Body of pancreas (tissue), 4 donors: ENCODE measurements around the gene CD46. TPM values are rescaled to one million over a fixed set of nuclear protein-coding genes. Genes with fewer than 3 reads are reported as not detected.

Experiments
- ATAC-seq: fragments of 150-250 bp; one replicate; pipeline ENCODE4 v1.9.1; 2016
- DNase-seq, 4 donors: peaks; one replicate each; pipeline ENCODE4 v3.0.0-alpha.2; 2019
- H3K27ac ChIP-seq, 4 donors: fragments of 200-600 bp; sonication (generic); 1 replicate in 3 of 4; 2 replicates in 1 of 4; pipeline versions ENCODE4 v1.5.1 to v1.6.1; 2016 to 2019; ENCODE audit warnings: mild to moderate bottlenecking in 1 of 4, mixed read lengths in 1 of 4, moderate library complexity in 1 of 4
- H3K27me3 ChIP-seq, 2 donors: fragments of 200-600 bp; sonication (generic); one replicate each; pipeline ENCODE4 v1.6.0; 2016; ENCODE audit warnings: mild to moderate bottlenecking in 1 of 2
- H3K36me3 ChIP-seq, 2 donors: fragments of 200-600 bp; sonication (generic); replicated peaks in 1 of 2; 2 replicates each; pipeline ENCODE4 v1.5.1; 2016; ENCODE audit warnings: low read depth in 2 of 2; ENCODE audit not compliant: insufficient read depth in 1 of 2
- H3K4me1 ChIP-seq: fragments of 200-600 bp; sonication (generic); one replicate; pipeline ENCODE4 v1.6.0; 2016
- H3K4me3 ChIP-seq, 2 donors: fragments of 200-600 bp; sonication (generic); 1 replicate in 1 of 2; 2 replicates in 1 of 2; pipeline ENCODE4 v1.5.1; 2016 to 2019
- H3K9me3 ChIP-seq, 3 donors: fragments of 200-600 bp; sonication (generic); 1 replicate in 2 of 3; 2 replicates in 1 of 3; pipeline ENCODE4 v1.5.1; 2016
- CTCF ChIP-seq, 7 experiments: fragments of 450-650 bp in 4 of 7; fragments of 200-600 bp in 3 of 7; sonication (generic) in 3 of 7; IDR thresholded peaks; one replicate each; pipeline ENCODE4 v1.5.1; 2016 to 2019; ENCODE audit warnings: antibody characterized with exemption in 7 of 7
- POLR2A ChIP-seq, 3 donors: fragments of 450-650 bp; IDR thresholded peaks; one replicate each; pipeline ENCODE4 v1.6.1; 2016; ENCODE audit warnings: antibody characterized with exemption in 3 of 3, mild to moderate bottlenecking in 2 of 3
- WGBS, 2 donors: methylation state at CpG; one replicate each; pipeline ENCODE4 v1.1.5; 2017; 5-methylcytosine and 5-hydroxymethylcytosine counted together
- intact Hi-C: fragments of 100-400 bp; cut with DNase I; formaldehyde crosslinking; loops from one replicate; pipeline ENCODE4 v1.15.1; 2023
- total RNA-seq, 2 donors: library from RNA; depleted of rRNA; stranded (reverse); fragments of >200 nt; gene quantifications; one replicate each; pipeline ENCODE4 v1.1.0, GENCODE V29; 2016

Gene CD46
- total RNA-seq, 2 donors from 2014 or later = 162 to 175 TPM

GRCh38 chr1:207828485-207829158 lies 76.8 kb downstream of the CD46 start:
- peaks cover 78% of the 10 kb centered on the region for H3K4me1 ChIP-seq
- WGBS, 2 donors = 48 to 54% methylated on average over 2 of the region's 2 CpGs
- intact Hi-C loops = no loop called here

GRCh38 chr1:207829576-207829975 lies 77.7 kb downstream of the CD46 start:
- Histone ChIP-seq H3K27me3 (no peaks in the 10 kb centered on the region), H3K4me3 (no peak overlapping the region), H3K9me3 (no peaks in the 10 kb centered on the region), H3K36me3 (no peaks in the 10 kb centered on the region), H3K27ac (no peak overlapping the region), H3K4me1 (peaks cover 79% of the 10 kb centered on the region)
- DNase-seq = no peak
- intact Hi-C loops = no loop called here
- TF ChIP-seq POLR2A (IDR thresholded peaks at IDR 0.05) = no peak
- TF ChIP-seq CTCF (IDR thresholded peaks at IDR 0.05) = no peak
- ATAC-seq = no peak

More at GRCh38 chr1:207828485-207829158, 76.8 kb downstream of the CD46 start:
- H3K4me3 ChIP-seq = no peak overlapping the region
- no peaks in the 10 kb centered on the region for H3K36me3 ChIP-seq
- DNase-seq (peak; percentile 75 to 90 (median 82)), ATAC-seq (peak; percentile 49)
- TF ChIP-seq CTCF (IDR thresholded peaks at IDR 0.05) = peak; percentile 57 to 95 (median 89)
- no peak for TF ChIP-seq POLR2A (IDR thresholded peaks at IDR 0.05)
- H3K27ac ChIP-seq = peak overlapping the region in 3 of 4 donors; percentile 53 to 97 (median 65)
- no peaks in the 10 kb centered on the region for H3K27me3 ChIP-seq
- no peaks in the 10 kb centered on the region for H3K9me3 ChIP-seq

- TF ChIP-seq CTCF (IDR thresholded peaks at IDR 0.05) = no peak
- peak in 2 of 3 donors; percentile 29 to 35 for TF ChIP-seq POLR2A (IDR thresholded peaks at IDR 0.05)
- Histone ChIP-seq H3K4me1 (peaks cover 75% of the 10 kb centered on the region), H3K36me3 (no peaks in the 10 kb centered on the region), H3K27me3 (no peaks in the 10 kb centered on the region), H3K27ac (peak overlapping the region; percentile 62 to 73 (median 70)), H3K9me3 (no peaks in the 10 kb centered on the region), H3K4me3 (no peak overlapping the region)
- 25 to 45% methylated on average over 9 of the region's 9 CpGs for WGBS, 2 donors
- DNase-seq (peak; percentile 68 to 81 (median 77)), ATAC-seq (peak; percentile 67)
- intact Hi-C loops = loop anchor here (5.0 kb wide), 1 partner anchor 37 kb away; no protein-coding TSS in a partner anchor
These were observed 78.9 kb downstream of the CD46 start for GRCh38 chr1:207830788-207831187.

- no peaks in the 10 kb centered on the region for H3K27me3 ChIP-seq
- intact Hi-C loops = loop anchor here (5.0 kb wide), 1 partner anchor 36 kb away; no protein-coding TSS in a partner anchor
- WGBS, 2 donors = 72 to 83% methylated on average over 6 to 9 of the region's 9 CpGs
- H3K36me3 ChIP-seq = no peaks in the 10 kb centered on the region
- H3K4me1 ChIP-seq = peaks cover 71% of the 10 kb centered on the region
- no peak for ATAC-seq
- no peak overlapping the region for H3K4me3 ChIP-seq
- no peak for TF ChIP-seq POLR2A (IDR thresholded peaks at IDR 0.05)
- no peak for TF ChIP-seq CTCF (IDR thresholded peaks at IDR 0.05)
- no peak for DNase-seq
- H3K9me3 ChIP-seq = no peaks in the 10 kb centered on the region
- H3K27ac ChIP-seq = peak overlapping the region; percentile 62 to 73 (median 70)
These were observed 79.9 kb downstream of the CD46 start for GRCh38 chr1:207831517-207832327.
